Stimulated activated CD8-positive, alpha-beta memory T cell treated with anti-CD3 and anti-CD28 coated beads, Interleukin-12 subunit alpha, Interleukin-12 subunit beta, amount 100 ng/mL, for 1 hour (primary cell): Measurements from ENCODE around the gene DEF6.
A peak's percentile ranks its signal among the peaks of the same experiment; 100 is the strongest.
"Not testable (repeated sequence)": the region's sequence is repeated elsewhere in the genome, so short reads cannot be mapped to it uniquely, and the experiment has no call there.

Source experiments
- DNase-seq: peaks from one replicate; pipeline ENCODE4 v3.0.0-alpha.2; 2020; ENCODE audit warnings: low read depth

The DEF6 gene

DNA sequence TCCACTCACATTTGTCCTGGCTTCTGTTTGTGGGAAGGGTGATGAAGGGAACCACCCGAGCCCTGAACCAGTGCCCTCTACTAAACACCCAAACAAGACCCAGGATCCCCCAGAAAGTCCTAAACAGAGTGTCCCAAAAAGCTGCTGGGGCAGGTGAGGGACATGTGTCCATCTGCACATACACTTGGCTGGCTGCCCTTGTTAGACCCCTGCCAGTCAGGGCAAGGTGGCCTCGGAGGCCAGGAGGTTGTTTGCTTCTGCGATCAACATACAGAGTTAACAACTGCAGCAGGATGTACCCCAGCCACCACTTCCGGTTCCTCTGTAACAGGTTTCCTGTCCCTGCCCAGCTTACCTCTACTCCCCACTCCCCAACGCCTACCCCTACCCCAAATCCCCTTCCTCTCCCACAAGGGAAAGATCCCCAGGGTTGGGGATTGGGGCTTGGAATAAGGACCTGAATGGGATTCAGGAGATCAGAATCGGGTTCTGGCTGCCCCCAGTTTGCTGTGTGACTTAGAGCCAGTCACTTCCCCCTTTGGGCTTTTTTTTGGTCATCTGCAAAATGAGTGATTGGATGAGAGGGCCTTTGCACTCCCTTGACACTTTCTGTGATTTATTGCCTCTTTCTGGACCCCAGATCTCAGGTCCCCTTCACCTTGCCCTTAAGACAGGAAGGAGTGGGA, 13.9 kb downstream of the DEF6 start:
- peak; percentile 38 for DNase-seq

DNA sequence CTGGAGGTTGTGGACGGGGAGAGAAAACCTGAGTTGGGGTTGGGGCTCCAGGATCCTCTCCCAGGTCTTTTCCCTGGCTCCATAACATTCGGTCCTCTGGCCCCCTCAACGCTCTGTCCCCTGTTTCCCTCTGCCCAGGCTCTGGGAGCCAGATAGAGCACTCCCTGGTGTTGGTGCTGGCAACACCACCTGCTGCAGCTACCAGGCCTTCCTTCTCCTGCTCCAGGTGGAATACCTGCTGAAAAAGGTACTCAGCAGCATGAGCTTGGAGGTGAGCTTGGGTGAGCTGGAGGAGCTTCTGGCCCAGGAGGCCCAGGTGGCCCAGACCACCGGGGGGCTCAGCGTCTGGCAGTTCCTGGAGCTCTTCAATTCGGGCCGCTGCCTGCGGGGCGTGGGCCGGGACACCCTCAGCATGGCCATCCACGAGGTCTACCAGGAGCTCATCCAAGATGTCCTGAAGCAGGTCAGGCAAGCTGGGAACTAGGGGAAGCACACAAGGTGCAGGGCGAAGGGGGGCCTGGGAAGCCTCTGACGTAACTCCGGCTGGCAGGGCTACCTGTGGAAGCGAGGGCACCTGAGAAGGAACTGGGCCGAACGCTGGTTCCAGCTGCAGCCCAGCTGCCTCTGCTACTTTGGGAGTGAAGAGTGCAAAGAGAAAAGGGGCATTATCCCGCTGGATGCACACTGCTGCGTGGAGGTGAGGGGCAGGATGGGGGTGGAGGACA, 14.6 kb downstream of the DEF6 start:
- no peak for DNase-seq

DNA sequence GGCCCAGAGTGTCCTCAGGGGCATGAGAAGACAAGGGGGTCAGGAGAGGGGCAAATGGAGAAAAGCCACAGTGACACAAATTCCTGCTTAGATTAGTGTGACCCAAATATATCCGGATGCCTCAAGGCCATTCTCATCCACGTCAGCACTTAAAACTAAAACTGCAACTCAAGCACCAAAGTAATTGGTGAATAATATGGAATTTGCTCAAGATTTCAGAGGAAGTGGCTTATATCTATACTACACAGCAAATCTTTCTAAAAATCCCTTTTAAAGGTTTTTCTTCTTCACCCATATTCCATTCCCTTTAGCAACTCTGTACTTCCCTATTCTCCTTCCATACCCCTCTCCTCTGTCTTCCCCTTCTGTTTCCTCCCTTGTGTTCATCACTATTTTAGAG, 15.2 kb downstream of the DEF6 start:
- no peak for DNase-seq

DNA sequence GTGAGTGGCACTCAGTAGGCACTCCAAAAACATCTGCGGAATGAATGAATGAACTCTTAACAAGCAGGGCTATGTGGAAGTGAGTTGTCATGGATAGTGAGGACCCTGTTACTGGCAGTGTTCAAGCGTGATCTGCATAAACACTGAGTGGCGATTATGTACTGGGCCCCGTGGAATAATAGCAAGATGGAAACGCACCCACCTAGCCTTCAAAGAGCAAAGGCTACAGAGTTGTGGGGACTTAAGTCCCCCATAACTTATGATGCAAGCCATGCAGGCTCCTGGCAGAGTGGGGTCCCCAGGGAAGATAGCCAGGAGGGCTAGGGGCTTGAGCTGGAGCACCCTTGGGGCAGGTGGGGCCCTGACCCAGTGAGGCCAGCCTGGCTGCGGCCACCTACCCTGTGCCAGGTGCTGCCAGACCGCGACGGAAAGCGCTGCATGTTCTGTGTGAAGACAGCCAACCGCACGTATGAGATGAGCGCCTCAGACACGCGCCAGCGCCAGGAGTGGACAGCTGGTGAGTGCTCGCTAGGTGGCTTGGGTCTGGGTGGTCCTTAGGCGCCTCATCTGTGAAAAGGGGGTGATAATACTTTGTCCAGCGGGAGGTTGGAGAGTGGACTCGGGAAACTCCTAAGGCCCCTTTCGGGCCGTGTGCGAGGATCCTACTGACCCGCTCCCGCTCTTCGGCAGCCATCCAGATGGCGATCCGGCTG, 20.0 kb downstream of the DEF6 start:
- no peak for DNase-seq

DNA sequence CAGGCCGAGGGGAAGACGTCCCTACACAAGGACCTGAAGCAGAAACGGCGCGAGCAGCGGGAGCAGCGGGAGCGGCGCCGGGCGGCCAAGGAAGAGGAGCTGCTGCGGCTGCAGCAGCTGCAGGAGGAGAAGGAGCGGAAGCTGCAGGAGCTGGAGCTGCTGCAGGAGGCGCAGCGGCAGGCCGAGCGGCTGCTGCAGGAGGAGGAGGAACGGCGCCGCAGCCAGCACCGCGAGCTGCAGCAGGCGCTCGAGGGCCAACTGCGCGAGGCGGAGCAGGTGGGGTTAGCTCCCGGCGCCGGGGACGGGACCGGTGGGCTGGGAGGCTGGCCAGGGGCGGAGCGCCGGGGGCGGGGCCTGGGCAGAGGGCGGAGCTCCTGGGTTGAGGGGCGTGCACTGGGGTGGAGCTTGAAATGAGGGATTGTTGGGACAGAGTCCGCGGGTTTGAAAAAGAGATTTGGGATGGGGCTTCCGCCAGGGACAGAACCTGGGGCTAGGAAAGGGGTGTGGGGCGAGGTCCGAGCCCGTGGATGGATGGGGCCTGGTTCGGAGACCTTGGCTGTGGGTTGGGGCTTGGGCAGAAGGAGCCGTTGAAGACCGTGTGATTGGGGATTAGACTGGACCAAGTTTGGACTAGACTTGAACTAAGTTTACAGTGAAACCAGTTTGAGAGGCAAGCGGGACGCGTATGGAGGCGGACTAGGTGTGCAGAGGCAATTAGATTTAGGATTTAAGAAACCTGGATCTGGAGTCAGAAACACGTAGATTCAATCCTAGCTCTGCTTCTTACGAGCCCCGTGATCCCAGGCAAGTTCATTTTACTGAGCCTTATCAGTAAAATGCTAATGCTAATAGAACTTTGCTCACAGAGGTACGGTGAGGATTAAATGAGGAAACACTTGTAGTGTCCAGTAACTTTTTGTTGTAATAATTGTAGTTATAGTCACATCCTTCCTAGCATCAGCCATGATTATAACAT, 20.9 kb downstream of the DEF6 start:
- no peak for DNase-seq

DNA sequence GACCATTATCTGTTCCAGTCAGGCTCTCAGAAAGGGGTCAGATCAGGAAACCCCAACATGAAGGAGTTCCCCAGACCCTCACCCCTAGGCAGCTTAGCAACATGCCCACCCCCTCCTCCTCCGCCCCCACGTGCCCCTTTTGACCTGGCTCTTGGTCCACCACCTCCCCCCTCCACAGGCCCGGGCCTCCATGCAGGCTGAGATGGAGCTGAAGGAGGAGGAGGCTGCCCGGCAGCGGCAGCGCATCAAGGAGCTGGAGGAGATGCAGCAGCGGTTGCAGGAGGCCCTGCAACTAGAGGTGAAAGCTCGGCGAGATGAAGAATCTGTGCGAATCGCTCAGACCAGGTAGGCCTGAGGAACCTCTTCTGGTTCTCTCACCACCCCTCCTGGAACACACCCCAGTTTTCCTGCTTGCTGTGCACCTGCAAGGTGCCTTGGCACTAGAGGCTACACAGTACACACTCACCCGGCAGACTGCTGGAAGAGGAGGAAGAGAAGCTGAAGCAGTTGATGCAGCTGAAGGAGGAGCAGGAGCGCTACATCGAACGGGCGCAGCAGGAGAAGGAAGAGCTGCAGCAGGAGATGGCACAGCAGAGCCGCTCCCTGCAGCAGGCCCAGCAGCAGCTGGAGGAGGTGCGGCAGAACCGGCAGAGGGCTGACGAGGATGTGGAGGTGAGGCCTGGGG, 21.9 kb downstream of the DEF6 start:
- DNase-seq, result no peak

DNA sequence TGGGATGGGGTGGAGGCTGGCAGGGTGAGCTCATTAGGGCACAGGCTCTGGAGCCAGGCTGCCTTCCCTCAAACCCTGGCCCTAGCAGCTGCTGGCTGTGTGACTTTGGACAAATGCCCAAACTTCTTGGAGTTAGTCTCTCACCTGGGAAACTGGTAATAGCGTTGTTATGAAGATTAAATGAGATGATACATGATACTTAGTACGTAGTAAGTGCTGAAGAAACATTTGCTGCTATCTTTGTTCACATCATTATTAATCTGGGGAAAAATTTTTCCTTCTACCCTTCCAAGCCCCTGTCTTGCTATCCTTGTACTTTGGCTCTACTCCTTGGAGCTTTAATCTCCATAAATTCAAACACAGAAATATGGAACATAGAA, 22.4 kb downstream of the DEF6 start:
- no peak for DNase-seq

DNA sequence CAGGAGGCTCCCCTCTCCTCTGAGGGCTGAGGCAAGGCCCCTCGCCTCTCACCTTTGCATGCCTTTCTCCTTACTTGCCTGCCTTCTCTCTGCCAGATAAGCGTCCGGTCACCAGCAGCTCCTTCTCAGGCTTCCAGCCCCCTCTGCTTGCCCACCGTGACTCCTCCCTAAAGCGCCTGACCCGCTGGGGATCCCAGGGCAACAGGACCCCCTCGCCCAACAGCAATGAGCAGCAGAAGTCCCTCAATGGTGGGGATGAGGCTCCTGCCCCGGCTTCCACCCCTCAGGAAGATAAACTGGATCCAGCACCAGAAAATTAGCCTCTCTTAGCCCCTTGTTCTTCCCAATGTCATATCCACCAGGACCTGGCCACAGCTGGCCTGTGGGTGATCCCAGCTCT, 23.5 kb downstream of the DEF6 start:
- no peak for DNase-seq

DNA sequence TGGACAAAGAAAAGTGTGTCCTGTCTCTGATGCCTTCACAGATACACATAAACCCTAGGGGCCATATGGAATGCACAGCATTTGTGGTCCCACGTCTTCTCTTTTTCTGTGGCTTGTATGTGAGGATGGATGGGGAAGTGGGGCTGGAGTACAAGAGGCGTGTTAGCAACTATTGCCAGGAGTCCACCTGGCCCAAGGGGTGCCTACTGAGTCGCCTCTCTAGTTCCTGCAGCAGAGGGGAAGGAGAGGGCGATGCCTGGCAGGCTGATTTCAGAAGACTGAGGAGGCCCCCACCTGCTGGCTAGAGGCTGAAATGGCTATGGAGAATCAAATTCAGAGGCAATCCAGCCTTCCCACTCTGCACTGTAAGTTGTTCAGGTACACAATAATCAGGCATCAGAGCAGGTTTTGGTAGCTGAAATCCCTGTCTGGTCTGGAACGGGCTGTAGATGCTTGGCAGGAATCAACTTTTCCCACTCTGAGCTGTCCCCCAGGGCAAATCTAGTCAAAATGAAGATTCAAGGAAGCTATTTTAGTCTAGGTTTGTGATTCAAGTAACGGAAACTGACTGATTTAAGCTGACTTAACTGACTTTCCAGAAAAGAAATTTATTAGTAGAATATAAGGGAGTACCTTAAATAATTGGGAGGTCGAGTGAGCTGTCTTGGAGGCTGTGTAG, 29.9 kb downstream of the DEF6 start:
- DNase-seq, result peak; percentile 67

DNA sequence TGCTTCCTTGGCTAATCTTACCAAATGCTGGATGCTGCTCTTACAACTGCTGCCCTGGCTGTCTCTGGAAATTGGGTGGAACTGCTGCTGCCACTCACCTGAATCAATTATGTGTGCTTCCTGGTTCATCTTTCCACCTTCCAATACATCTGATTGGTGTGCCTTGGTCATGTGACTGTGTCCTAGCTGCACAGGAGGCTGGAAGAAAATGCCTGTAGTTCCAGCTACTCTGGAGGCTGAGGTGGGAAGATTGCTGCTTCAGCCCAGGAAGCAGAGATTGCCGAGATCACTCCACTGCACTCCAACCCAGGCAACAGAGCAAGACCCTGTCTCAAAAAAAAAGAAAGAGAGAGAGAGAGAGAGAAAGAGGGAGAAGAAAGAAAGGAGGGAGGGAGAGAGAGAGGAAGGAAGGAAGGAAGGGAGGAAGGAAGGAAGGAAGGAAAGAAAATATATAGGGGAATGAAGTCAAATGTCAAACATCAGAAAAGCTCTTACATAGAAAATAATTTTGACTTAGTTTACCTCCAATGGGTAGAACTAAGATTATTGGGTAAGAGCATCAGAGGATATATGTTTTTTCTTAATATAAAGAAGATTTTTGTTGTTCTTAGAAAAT, 30.6 kb downstream of the DEF6 start:
- no peak for DNase-seq

DNA sequence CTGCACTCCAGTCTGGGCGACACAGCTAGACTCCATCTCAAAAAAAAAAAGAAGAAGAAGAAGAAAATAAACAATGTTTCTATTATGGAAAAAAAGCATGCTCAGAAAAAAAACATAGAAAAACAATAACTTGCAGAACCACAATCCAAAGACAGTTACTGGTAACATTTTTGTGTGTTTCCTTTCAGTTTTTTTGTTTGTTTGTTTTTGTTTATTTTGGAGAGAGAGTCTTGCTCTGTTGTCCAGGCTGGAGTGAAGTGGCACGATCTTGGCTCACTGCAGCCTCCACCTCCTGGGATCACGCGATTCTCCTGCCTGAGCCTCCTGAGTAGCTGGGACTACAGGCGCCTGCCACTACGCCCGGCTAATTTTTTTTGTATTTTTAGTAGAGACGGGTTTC, 31.3 kb downstream of the DEF6 start:
- not testable (repeated sequence) for DNase-seq

DNA sequence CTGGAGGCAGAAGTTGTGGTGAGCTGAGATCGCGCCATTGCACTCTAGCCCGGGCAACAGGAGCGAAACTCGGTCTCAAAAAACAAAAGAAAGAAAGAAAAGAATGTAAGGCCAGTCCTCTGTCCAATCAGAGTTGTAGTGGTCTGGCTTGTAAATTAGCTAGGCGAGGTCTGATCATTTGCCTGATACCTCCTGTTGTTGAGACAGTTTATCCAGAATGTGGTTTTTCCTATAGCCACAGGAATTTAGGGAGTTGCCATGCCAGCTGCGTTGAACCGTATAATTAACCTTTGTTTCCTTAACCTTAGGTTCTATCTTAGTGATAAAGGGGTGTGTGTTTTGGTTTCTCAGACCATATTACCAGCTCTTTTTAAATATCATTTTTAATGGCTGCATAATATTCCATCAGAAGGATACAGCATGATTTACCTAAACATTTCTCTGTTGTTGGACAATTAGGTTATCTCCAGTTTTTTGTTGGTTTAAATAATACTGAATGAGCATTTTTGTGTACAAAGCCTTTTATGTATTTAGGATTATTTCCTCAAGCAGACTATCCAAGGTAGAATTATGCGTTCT, 33.0 kb downstream of the DEF6 start:
- DNase-seq, result no peak

DNA sequence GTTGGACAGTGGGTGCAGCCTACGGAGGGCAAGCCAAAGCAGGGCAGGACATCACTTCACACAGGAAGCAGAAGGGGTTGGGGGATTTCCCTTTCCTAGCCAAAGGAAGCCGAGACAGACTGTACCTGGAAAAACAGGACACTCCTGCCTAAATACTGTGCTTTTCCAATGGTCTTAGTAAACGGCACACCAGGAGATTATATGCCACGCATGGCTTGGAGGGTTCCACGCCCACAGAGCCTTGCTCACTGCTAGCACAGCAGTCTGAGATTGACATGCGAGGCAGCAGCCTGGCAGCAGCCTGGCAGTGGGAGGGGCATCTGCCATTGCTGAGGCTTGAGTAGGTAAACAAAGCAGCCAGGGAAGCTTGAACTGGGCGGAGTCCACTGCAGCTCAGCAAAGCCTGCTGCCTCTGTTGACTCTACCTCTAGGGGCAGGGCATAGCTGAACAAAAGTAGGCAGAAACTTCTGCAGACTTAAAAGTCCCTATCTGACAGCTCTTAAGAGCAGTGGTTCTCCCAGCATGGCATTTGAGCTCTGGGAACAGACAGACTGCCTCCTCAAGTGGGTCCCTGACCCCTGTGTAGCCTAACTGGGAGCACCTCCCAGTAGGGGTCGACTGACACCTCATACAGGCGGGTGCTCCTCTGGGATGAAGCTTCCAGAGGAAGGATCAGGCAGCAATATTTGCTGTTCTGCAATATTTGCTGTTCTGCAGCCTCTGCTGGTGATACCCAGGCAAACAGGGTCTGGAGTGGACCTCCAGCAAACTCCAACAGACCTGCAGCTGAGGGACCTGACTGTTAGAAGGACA, 34.7 kb downstream of the DEF6 start:
- DNase-seq, result peak; percentile 42

DNA sequence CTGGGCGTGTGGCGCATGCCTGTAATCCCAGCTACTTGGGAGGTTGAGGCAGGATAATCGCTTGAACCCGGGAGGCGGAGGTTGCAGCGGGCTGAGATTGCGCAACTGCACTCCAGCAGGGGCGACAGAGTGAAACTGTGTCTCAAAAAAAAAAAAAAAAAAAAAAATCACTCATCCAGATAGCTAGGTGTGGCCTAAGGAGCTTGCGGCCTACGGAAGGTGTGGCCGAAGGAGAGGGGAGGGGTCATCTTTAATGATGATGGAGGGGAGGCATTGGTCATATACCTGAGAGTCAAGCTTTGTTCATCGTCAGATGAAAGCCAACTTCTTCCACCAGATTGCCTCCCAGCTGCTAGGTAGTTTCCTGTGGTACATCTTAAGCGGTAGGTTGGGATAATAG, 43.9 kb downstream of the DEF6 start:
- DNase-seq, result no peak

DNA sequence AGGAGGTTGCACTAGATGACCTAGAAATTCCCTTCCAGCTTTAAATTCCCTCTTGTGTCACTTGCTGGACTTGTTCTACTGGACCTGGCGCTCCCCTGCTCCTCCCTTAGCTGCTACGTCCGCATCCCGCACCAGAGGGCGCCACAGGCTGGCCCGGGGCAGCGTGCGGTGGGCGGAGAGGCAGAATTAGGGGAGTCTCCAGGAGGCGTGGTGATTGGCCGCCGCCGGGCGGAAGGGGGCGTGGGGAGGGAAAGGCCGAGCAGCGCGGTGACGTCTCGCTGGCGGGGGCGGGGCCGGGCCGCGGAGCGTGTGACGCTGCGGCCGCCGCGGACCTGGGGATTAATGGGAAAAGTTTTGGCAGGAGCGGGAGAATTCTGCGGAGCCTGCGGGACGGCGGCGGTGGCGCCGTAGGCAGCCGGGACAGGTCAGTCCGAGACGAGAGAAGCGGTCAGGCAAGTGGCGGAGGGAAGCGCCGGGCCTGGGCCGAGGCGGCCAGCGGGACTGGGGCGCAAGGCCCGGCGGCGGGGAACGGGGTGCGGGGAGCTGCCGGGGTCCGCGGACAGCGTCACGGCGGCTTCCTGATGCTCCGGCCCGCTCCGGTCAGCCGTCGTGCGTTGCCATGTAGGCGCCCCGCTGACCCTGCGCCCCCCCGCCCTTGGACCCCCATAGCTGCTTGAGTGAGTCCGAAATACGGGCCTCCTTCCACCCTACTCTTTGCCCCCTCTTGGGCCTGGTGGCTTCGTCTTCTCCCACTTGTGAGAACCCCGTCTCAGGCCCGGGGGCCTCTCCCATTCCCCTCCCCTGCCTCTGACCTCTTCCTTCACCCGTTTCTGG, 44.9 kb downstream of the DEF6 start, which contains the start of gene PPARD:
Gene PPARD, plus strand, starts transcription at position 301 of the 834 bp plus-strand sequence. CDS start 68,530 bp downstream, outside the sequence.
- peak; percentile 96 for DNase-seq

DNA sequence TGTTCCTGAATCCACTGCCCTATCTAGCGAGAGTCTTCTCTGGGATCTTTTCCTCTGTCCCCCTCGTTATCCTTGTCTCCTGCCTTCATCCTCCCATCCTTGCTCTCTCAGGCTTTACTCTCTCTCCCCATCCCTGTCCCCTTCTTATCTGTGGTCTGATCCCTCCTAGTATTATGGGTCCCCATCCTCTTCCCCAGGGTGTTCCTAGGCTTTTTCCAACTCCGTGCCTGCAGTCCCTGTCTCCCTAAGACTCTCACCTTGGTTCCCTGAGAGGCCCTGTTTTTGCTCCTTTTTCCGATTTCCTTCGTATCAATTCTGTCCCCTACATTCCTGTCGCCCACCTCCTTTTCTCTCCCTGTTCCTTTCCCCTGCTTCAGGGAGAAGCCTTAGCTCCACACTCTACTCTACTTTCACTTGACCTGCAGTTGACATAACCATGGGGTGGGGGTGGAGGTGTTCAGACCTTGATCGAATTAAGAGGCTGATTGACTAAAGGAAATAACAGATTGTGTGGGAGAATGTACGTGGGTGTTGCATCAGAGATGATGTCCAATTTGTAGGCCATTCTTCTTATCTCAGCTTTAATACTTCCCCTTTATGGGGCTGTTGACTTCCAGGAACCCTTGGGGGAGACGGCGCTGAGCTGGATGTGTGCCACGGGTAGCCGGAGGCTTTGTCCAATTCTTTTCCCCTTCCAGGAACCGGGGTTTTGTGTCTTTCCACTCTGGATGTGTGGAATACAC, 45.6 kb downstream of the DEF6 start:
- DNase-seq, result no peak

DNA sequence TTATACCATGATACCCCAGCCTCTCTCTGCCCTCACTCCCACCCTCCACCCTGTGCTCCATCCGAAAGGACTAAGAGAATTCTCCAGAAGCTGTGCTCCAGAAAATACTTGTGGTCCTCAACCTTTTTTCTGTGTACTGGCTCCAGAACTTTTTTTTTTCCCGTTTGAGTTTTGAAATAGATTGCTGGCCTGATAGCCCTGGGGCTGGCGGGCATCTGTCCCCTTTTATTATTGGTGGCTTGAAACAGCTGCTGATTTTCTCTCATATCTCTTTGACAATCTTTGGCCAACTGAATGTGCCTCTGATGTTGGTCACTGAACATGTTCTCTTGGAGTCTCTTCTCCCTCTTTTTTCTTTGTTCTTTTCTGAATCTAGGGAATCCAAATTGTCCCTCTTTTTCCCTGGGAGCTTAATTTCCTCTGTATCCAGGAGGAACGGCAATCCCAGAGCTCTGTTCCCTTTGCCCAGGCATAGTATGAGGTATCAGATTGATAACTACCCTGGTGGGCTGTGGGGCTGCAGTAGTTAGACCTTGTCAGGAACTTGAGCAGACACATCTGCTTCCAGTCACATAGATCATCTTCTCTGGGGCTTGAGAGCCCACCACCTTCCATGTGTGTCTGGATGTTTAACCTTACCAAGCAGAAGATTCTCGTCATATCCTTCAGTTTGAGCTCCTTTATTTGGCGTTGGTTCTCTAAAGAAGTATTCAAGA, 46.4 kb downstream of the DEF6 start:
- DNase-seq, result no peak
